MCF 10A (cell line): ENCODE data around the gene DCLK1. TPM values are rescaled to one million over a fixed set of nuclear protein-coding genes. Genes with fewer than 3 reads are reported as not detected.

Source experiments
- BruUV-seq: library from RNA; stranded (reverse); fragments of 400-500 nt; replicated peaks from 2 replicates; lab custom pipeline; 2021; lab: Mats Ljungman, UMichigan
- CTCF ChIA-PET: fragments of 300-600 bp; sonication (Branson Sonifier 250); formaldehyde crosslinking; extraction: SDS; loops from one replicate; lab custom pipeline; 2021; ENCODE audit warnings: antibody characterized with exemption, inconsistent platforms; lab: Yijun Ruan, JAX
- POLR2A ChIA-PET: fragments of 300-600, 350-650 bp; sonication (Branson Sonifier 250); formaldehyde crosslinking; extraction: SDS; loops from one replicate; lab custom pipeline; 2020; ENCODE audit warnings: antibody characterized with exemption, inconsistent platforms; lab: Yijun Ruan, JAX
- DNase-seq: peaks from one replicate; pipeline ENCODE4 v3.0.0-alpha.2; 2018; ENCODE audit not compliant: unreplicated experiment
- H3K27ac Mint-ChIP-seq: one replicate; pipeline ENCODE4 v1.8.0; 2022; ENCODE audit warnings: mild to moderate bottlenecking, low read depth, mixed read lengths; ENCODE audit not compliant: unreplicated experiment
- H3K27me3 Mint-ChIP-seq: one replicate; pipeline ENCODE4 v1.8.0; 2022; ENCODE audit warnings: mixed read lengths; ENCODE audit not compliant: insufficient read depth, unreplicated experiment
- H3K36me3 Mint-ChIP-seq: one replicate; pipeline ENCODE4 v1.8.0; 2022; ENCODE audit warnings: mild to moderate bottlenecking, moderate library complexity, mixed read lengths; ENCODE audit not compliant: insufficient read depth, unreplicated experiment
- H3K4me1 Mint-ChIP-seq: one replicate; pipeline ENCODE4 v1.8.0; 2022; ENCODE audit warnings: mixed read lengths; ENCODE audit not compliant: insufficient read depth, unreplicated experiment
- H3K4me3 Mint-ChIP-seq: one replicate; pipeline ENCODE4 v1.8.0; 2022; ENCODE audit warnings: mild to moderate bottlenecking, moderate library complexity, mixed read lengths; ENCODE audit not compliant: unreplicated experiment
- H3K9me3 Mint-ChIP-seq: one replicate; pipeline ENCODE4 v1.8.0; 2022; ENCODE audit warnings: mixed read lengths; ENCODE audit not compliant: unreplicated experiment
- CTCF ChIP-seq: fragments of 200-600 bp; IDR thresholded peaks from one replicate; pipeline ENCODE4 v1.8.0; 2022; ENCODE audit warnings: antibody characterized with exemption, mild to moderate bottlenecking; ENCODE audit not compliant: unreplicated experiment
- intact Hi-C: fragments of 100-400 bp; cut with micrococcal nuclease; formaldehyde crosslinking; loops from 2 replicates; pipeline ENCODE4 v1.14.1; 2022
- total RNA-seq: library from RNA; stranded (reverse); gene quantifications from 2 replicates; pipeline ENCODE4 v1.2.3, GENCODE V29; 2022

DCLK1 gene
- total RNA-seq, 1 experiment from 2014 or later, result 0.44 TPM

- BruUV-seq, result no TSS peak
- H3K27me3 Mint-ChIP-seq, result peaks cover 11% of the 10 kb centered on the region
- no peak overlapping the region for H3K27ac Mint-ChIP-seq
- ChIA-PET POLR2A (interaction anchor here (0.5 kb wide), 1 partner anchor 28 kb away, joined by 4 read pairs; no protein-coding TSS in a partner anchor), CTCF (no interaction called here)
- peaks cover 5% of the 10 kb centered on the region for H3K4me1 Mint-ChIP-seq
- no peak for DNase-seq
- no peaks in the 10 kb centered on the region for H3K9me3 Mint-ChIP-seq
- no peak for TF ChIP-seq CTCF
- H3K36me3 Mint-ChIP-seq, result no peaks in the 10 kb centered on the region
- intact Hi-C loops, result no loop called here
- peak overlapping the region; percentile 68 for H3K4me3 Mint-ChIP-seq
These were observed 1.0 kb downstream of the DCLK1 start for GRCh38 chr13:36130193-36130551.

- Mint-ChIP-seq H3K9me3 (no peaks in the 10 kb centered on the region), H3K4me1 (peaks cover 7% of the 10 kb centered on the region), H3K27me3 (peaks cover 11% of the 10 kb centered on the region), H3K27ac (no peak overlapping the region), H3K36me3 (no peaks in the 10 kb centered on the region), H3K4me3 (no peak overlapping the region)
- CTCF ChIA-PET, result no interaction called here
- DNase-seq, result no peak
- intact Hi-C loops, result no loop called here
- no peak for TF ChIP-seq CTCF
- POLR2A ChIA-PET, result no interaction called here
- no TSS peak for BruUV-seq
These were observed 1.6 kb downstream of the DCLK1 start for GRCh38 chr13:36129539-36129938.

DNA sequence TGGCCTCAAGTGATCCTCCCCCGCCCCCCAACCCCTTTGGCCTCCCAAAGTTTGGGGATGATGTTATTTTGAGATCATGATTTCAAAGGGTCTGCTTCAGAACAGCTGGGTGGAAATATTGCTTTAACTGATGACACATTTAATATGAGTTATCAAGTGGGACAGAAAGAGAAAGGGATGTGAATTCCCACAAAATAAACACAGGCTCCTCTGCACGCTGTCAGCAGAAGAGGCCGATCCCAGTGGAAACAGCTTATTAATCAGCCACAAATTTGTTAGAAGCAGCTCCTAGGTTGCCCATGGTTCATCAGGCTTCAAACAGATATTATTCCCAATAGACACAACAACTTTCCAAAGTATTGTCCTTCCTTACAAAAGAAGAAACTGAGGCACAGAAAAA, 4.7 kb downstream of the DCLK1 start:
- no peaks in the 10 kb centered on the region for H3K9me3 Mint-ChIP-seq
- no peak overlapping the region for H3K27ac Mint-ChIP-seq
- intact Hi-C loops, result no loop called here
- ChIA-PET POLR2A (no interaction called here), CTCF (interaction anchor here (0.7 kb wide), 1 partner anchor 13 kb away, joined by 3 read pairs; no protein-coding TSS in a partner anchor)
- peaks cover 11% of the 10 kb centered on the region for H3K27me3 Mint-ChIP-seq
- TF ChIP-seq CTCF, result no peak
- BruUV-seq, result no TSS peak
- H3K36me3 Mint-ChIP-seq, result no peaks in the 10 kb centered on the region
- peaks cover 13% of the 10 kb centered on the region for H3K4me1 Mint-ChIP-seq
- DNase-seq, result no peak
- H3K4me3 Mint-ChIP-seq, result no peak overlapping the region

- Mint-ChIP-seq H3K27ac (no peak overlapping the region), H3K4me3 (no peak overlapping the region), H3K9me3 (no peaks in the 10 kb centered on the region), H3K4me1 (peaks cover 13% of the 10 kb centered on the region), H3K27me3 (peaks cover 9% of the 10 kb centered on the region), H3K36me3 (no peaks in the 10 kb centered on the region)
- intact Hi-C loops, result no loop called here
- TF ChIP-seq CTCF, result no peak
- DNase-seq, result no peak
- CTCF ChIA-PET, result interaction anchor here (1.5 kb wide), 1 partner anchor 9 kb away, joined by 3 read pairs; no protein-coding TSS in a partner anchor
- POLR2A ChIA-PET, result no interaction called here
- no TSS peak for BruUV-seq
These were observed 5.3 kb downstream of the DCLK1 start for GRCh38 chr13:36125841-36126240.
